K562 (cell line): ENCODE results near the gene SHANK1. TPM values are rescaled to one million over a fixed set of nuclear protein-coding genes. Genes with fewer than 3 reads are reported as not detected.

Experiments used
- ATF3 ChIP-seq, 2 experiments: fragments of 450-650 bp in 1 of 2; sonication (generic) in 1 of 2; formaldehyde crosslinking in 1 of 2; IDR thresholded peaks in 1 of 2; conservative IDR thresholded peaks in 1 of 2; 2 replicates each; pipeline versions ENCODE4 v1.6.1 to v1.8.1; 2016 to 2023; ENCODE audit warnings: mild to moderate bottlenecking in 2 of 2, moderate library complexity in 2 of 2, inconsistent platforms in 1 of 2, missing genetic modification reagents in 1 of 2
- BACH1 ChIP-seq: fragments of 200-800 bp; sonication (Bioruptor generic); IDR thresholded peaks from 2 replicates; pipeline ENCODE4 v1.6.1; 2016; ENCODE audit warnings: missing genetic modification characterization, missing compliant biosample characterization
- CEBPB ChIP-seq: fragments of 450-650 bp; IDR thresholded peaks from 2 replicates; pipeline ENCODE4 v1.6.1; 2016; ENCODE audit warnings: missing genetic modification characterization, missing compliant biosample characterization
- CEBPG ChIP-seq, 3 experiments: fragments of 200-800 bp in 1 of 3; sonication (Bioruptor generic) in 1 of 3; sonication (generic) in 1 of 3; formaldehyde crosslinking in 1 of 3; IDR thresholded peaks in 2 of 3; conservative IDR thresholded peaks in 1 of 3; 2 replicates each; pipeline versions ENCODE4 v1.6.1 to v1.8.0; 2016 to 2022; ENCODE audit warnings: missing compliant biosample characterization in 2 of 3, missing genetic modification characterization in 2 of 3, mild to moderate bottlenecking in 1 of 3, missing genetic modification reagents in 1 of 3
- GTF2F1 ChIP-seq: IDR thresholded peaks from 2 replicates; pipeline ENCODE4 v1.6.1; 2011; ENCODE audit warnings: low read depth, low read length, improper control_type of control experiment
- MGA ChIP-seq: fragments of 450-650 bp; IDR thresholded peaks from 2 replicates; pipeline ENCODE4 v1.6.1; 2016; ENCODE audit warnings: mild to moderate bottlenecking, moderate library complexity
- NR0B1 ChIP-seq: fragments of 450-650 bp; IDR thresholded peaks from one replicate; pipeline ENCODE4 v1.6.1; 2018; ENCODE audit warnings: mild to moderate bottlenecking, moderate library complexity; ENCODE audit not compliant: partially characterized antibody
- NR2F6 ChIP-seq: fragments of 450-650 bp; formaldehyde crosslinking; IDR thresholded peaks from 2 replicates; pipeline ENCODE4 v1.4.0; 2020; ENCODE audit warnings: mild to moderate bottlenecking
- POLR2H ChIP-seq: IDR thresholded peaks from 2 replicates; pipeline ENCODE4 v1.6.1; 2016; ENCODE audit warnings: missing genetic modification characterization, low read depth, mild to moderate bottlenecking, control low read depth, missing compliant biosample characterization, moderate library complexity
- RB1 ChIP-seq: fragments of 450-650 bp; IDR thresholded peaks from 2 replicates; pipeline ENCODE4 v1.6.1; 2017; ENCODE audit warnings: low read depth, mild to moderate bottlenecking
- SP1 ChIP-seq: sonication (generic); formaldehyde crosslinking; IDR thresholded peaks from 2 replicates; pipeline ENCODE4 v1.8.1; 2022; ENCODE audit warnings: mild to moderate bottlenecking, missing genetic modification reagents
- TFAM ChIP-seq: fragments of 250-450 bp; sonication (Bioruptor Pico); conservative IDR thresholded peaks from 2 replicates; pipeline ENCODE4 v1.5.0; 2021; ENCODE audit warnings: mild to moderate bottlenecking, moderate library complexity
- ZFPM2 ChIP-seq: fragments of 250-450 bp; sonication (Bioruptor Pico); IDR thresholded peaks from 2 replicates; pipeline ENCODE4 v1.5.1; 2022; ENCODE audit warnings: mild to moderate bottlenecking
- polyA plus RNA-seq, 8 experiments: library from polyadenylated mRNA; depleted of rRNA in 4 of 8; stranded (reverse) in 5 of 8; unstranded in 3 of 8; fragments of >200 nt; fragmentation: Nextera tagmentation in 2 of 8; fragmentation: Illumina TruSeq in 1 of 8; extraction: Ambion mirVana in 2 of 8; extraction: Trizol in 1 of 8; gene quantifications; 2 replicates each; pipeline versions ENCODE4 v1.2.1 to v1.2.3, GENCODE V29; 2011 to 2014; ENCODE audit warnings: inconsistent platforms in 1 of 8, missing spikeins in 1 of 8
- total RNA-seq, 7 experiments: library from RNA; depleted of rRNA in 6 of 7; stranded (reverse); fragments of >200 nt in 6 of 7; fragmentation: Illumina TruSeq in 2 of 7; extraction: Trizol in 2 of 7; gene quantifications; 2 replicates each; pipeline versions ENCODE4 v1.2.1 to v1.2.3, GENCODE V29; 2011 to 2021; ENCODE audit warnings: low replicate concordance in 1 of 7

The SHANK1 gene
- total and polyA plus RNA-seq, 9 of the 15 experiments (the other 6 are each of a cell fraction or from before 2014, with no cell fraction given): 0.33 to 1.3 (median 0.55) TPM; not detected in 2

- TF ChIP-seq NR0B1: no peak
- peak; percentile 36; the same call in 1 of the 2 replicates for TF ChIP-seq CEBPB (tag)
- TF ChIP-seq MGA: no peak; the same call in 1 of the 2 replicates
- TF ChIP-seq RB1: no peak
- TF ChIP-seq ATF3 (IDR thresholded peaks at IDR 0.05): peak; percentile 85
- no peak for TF ChIP-seq ATF3 (CRISPR knock-in tag; conservative IDR thresholded peaks at IDR 0.05)
- no peak for TF ChIP-seq NR2F6 (CRISPR knock-in tag)
- peak; percentile 64; the same call in 1 of the 2 replicates for TF ChIP-seq CEBPG (CRISPR knock-in tag; IDR thresholded peaks at IDR 0.05)
- peak; percentile 18 to 88; a peak in 2 of 4 replicates for TF ChIP-seq CEBPG (tag; conservative IDR thresholded peaks at IDR 0.05 in 1 of 2, IDR thresholded peaks at IDR 0.05 in 1 of 2)
- no peak for TF ChIP-seq TFAM
- TF ChIP-seq ZFPM2 (CRISPR knock-in tag): no peak
- TF ChIP-seq POLR2H (tag): peak; percentile 56; the same call in 1 of the 2 replicates
- TF ChIP-seq GTF2F1: no peak
- TF ChIP-seq BACH1 (tag): peak; percentile 79
- no peak for TF ChIP-seq SP1 (CRISPR knock-in tag)
Observed at GRCh38 chr19:50657222-50657669, 62.4 kb downstream of the SHANK1 start (continued).
